ENCODE data around the gene S100A5.

Gene S100A5

DNA sequence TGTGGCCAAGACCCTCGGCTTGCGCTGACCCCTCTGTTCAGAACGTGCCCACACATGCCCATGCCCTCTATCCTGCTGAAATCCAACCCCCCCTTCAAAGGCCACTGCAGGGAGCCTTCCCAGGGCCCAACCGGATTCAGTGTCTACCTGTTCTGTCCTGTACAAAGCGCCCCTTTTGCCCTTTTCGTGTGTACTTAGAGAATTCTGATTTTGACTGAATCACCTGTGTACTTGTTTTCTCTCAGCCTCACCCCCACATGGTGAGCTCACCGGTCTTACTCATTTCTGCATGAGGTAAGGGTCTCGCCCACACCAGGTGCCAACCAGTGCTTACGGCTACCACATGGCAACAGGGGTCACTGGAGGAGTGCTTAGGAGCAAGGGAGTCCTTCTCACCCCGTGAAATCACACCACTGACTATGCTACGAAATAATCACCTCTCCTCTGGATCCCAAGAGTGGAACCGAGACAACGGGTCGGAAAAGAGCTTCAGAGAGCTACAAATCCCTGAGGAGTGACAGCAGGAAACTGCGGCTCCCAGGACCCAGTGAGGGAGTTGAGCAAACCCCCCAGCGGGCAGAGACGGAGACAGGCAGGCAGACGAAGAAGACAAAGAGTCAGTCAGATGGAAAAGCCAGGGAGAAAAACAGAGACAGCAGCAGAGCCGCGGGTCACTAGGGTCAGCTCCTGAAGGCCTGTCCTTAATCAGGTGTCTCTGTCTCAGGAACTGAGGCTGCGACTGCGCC lies 27.1 kb upstream of the S100A5 start:
- H3K9me2 ChIP-seq (replicated peaks; ENCODE audit: low read depth, low read length) = no peaks in the 10 kb centered on the region
- no peaks in the 10 kb centered on the region for H3K79me2 ChIP-seq (ENCODE audit: insufficient read depth, low read length)
- H2AFZ ChIP-seq (ENCODE audit: low read length) = peak overlapping the region; percentile 89
- peaks cover 35% of the 10 kb centered on the region for H3K4me1 ChIP-seq (ENCODE audit: insufficient read depth, low read length, poor library complexity, severe bottlenecking)
- H3K4me3 ChIP-seq (ENCODE audit: low read length, poor library complexity, severe bottlenecking) = no peak overlapping the region
- TF ChIP-seq CTCF (conservative IDR thresholded peaks at IDR 0.05; ENCODE audit: low read length) (no peak), EZH2phosphoT487 (IDR thresholded peaks at IDR 0.05; ENCODE audit: borderline replicate concordance) (no peak)
- H3F3A ChIP-seq (ENCODE audit: low read depth) = no peaks in the 10 kb centered on the region
- no peaks in the 10 kb centered on the region for H3K27me3 ChIP-seq (ENCODE audit: insufficient read depth, low read length, poor library complexity, severe bottlenecking)
- no peaks in the 10 kb centered on the region for H3K9me3 ChIP-seq (ENCODE audit: insufficient read depth, low read depth, low read length)
- peak overlapping the region; percentile 60 for H3K4me2 ChIP-seq (ENCODE audit: low read depth, low read length, poor library complexity, severe bottlenecking)
- H3K36me3 ChIP-seq (ENCODE audit: insufficient read depth, low read length) = no peaks in the 10 kb centered on the region
- peak overlapping the region; percentile 42 for H3K9ac ChIP-seq (ENCODE audit: low read depth, low read length, poor library complexity, severe bottlenecking)
- no peaks in the 10 kb centered on the region for H4K20me1 ChIP-seq (ENCODE audit: insufficient read depth, low read length, poor library complexity, severe bottlenecking)

DNA sequence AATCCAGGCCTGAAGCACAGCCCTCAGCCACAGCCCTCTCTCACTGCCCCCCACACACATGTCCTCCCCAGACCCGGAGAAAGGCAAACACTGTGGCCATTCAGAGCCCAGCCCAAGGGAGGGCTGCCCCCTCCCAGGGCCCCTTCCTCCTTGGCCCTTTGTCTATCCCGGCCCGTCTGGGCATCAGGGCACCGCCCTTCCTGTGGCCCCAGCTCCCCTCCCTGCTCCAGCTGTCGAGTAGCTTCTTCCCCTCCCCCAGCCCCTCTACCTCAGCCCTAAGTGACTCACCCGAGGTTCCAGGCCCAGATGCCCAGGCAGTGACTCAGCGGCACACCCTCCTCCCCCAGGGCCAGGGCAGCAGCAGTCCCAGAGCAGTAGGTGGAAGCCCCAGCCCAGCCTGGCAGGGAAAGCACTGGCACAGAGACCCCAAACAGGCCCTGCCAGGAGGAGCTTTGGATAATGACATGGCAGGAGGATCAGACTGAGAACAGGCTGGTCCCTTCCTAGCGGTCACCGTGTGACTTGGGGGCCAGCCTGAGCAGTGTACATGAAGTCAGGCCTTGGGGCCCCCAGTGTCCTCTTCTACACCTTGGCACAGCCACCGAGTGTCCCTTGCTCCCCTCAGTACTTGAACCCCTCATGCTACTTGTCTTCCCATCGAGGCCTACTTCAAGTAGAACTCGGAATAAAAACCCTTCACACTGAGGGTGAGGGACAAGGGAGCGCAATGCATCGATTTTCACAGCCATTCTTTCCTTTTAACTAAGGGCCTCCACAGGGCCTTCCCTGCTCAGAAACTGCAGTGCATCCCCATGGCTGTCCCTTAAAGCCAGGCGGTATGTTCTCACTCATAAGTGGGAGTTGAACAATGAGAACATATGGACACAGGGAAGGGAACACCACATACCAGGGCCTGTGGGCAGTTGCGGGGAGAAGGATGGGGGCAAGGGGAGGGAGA lies 26.0 kb upstream of the S100A5 start:
- Histone ChIP-seq H2AFZ (ENCODE audit: low read length) (no peak overlapping the region), H3K9ac (ENCODE audit: low read depth, low read length, poor library complexity, severe bottlenecking) (peak overlapping the region; percentile 77), H3K4me3 (ENCODE audit: low read length, poor library complexity, severe bottlenecking) (peak overlapping the region; percentile 26), H3K27me3 (ENCODE audit: insufficient read depth, low read length, poor library complexity, severe bottlenecking) (no peaks in the 10 kb centered on the region), H3K4me2 (ENCODE audit: low read depth, low read length, poor library complexity, severe bottlenecking) (peak overlapping the region; percentile 51), H3K79me2 (ENCODE audit: insufficient read depth, low read length) (no peaks in the 10 kb centered on the region), H3K9me3 (ENCODE audit: insufficient read depth, low read depth, low read length) (no peaks in the 10 kb centered on the region), H3F3A (ENCODE audit: low read depth) (no peaks in the 10 kb centered on the region), H3K9me2 (replicated peaks; ENCODE audit: low read depth, low read length) (no peaks in the 10 kb centered on the region), H4K20me1 (ENCODE audit: insufficient read depth, low read length, poor library complexity, severe bottlenecking) (no peaks in the 10 kb centered on the region), H3K36me3 (ENCODE audit: insufficient read depth, low read length) (no peaks in the 10 kb centered on the region), H3K4me1 (ENCODE audit: insufficient read depth, low read length, poor library complexity, severe bottlenecking) (peaks cover 32% of the 10 kb centered on the region)
- TF ChIP-seq CTCF (conservative IDR thresholded peaks at IDR 0.05; ENCODE audit: low read length) (no peak), EZH2phosphoT487 (IDR thresholded peaks at IDR 0.05; ENCODE audit: borderline replicate concordance) (no peak)

- H3K79me2 ChIP-seq (ENCODE audit: insufficient read depth, low read length) = no peaks in the 10 kb centered on the region
- peaks cover 32% of the 10 kb centered on the region for H3K4me1 ChIP-seq (ENCODE audit: insufficient read depth, low read length, poor library complexity, severe bottlenecking)
- peak within 1 kb of the TSS; percentile 67 for H2AFZ ChIP-seq (ENCODE audit: low read length)
- H3K4me3 ChIP-seq (ENCODE audit: low read length, poor library complexity, severe bottlenecking) = peak within 1 kb of the TSS; percentile 26
- no peaks in the 10 kb centered on the region for H3F3A ChIP-seq (ENCODE audit: low read depth)
- peak within 1 kb of the TSS; percentile 51 for H3K4me2 ChIP-seq (ENCODE audit: low read depth, low read length, poor library complexity, severe bottlenecking)
- no peak for TF ChIP-seq CTCF (conservative IDR thresholded peaks at IDR 0.05; ENCODE audit: low read length)
- TF ChIP-seq EZH2phosphoT487 (IDR thresholded peaks at IDR 0.05; ENCODE audit: borderline replicate concordance) = no peak
- no peaks in the 10 kb centered on the region for H3K36me3 ChIP-seq (ENCODE audit: insufficient read depth, low read length)
- H3K27me3 ChIP-seq (ENCODE audit: insufficient read depth, low read length, poor library complexity, severe bottlenecking) = no peaks in the 10 kb centered on the region
- no peaks in the 10 kb centered on the region for H3K9me2 ChIP-seq (replicated peaks; ENCODE audit: low read depth, low read length)
- no peaks in the 10 kb centered on the region for H4K20me1 ChIP-seq (ENCODE audit: insufficient read depth, low read length, poor library complexity, severe bottlenecking)
- H3K9me3 ChIP-seq (ENCODE audit: insufficient read depth, low read depth, low read length) = no peaks in the 10 kb centered on the region
- peak within 1 kb of the TSS; percentile 77 for H3K9ac ChIP-seq (ENCODE audit: low read depth, low read length, poor library complexity, severe bottlenecking)
Observed at GRCh38 chr1:153565529-153566374, 25.0 kb upstream of the S100A5 start, which contains the start of gene S100A2. S100A2 (minus strand) TSS chr1:153565844; CDS start chr1:153563877, 1,967 bp downstream.
